ENCODE measurements around the gene SH3BP1. TPM values are rescaled to one million over a fixed set of nuclear protein-coding genes. Genes with fewer than 3 reads are reported as not detected.

SH3BP1 gene
- total and polyA plus RNA-seq, 2 of the 4 experiments (the other 2 are of a cell fraction): 8.8 to 33.3 TPM

- Histone ChIP-seq H3K79me1 (ENCODE audit: low read depth in 1 of 2, low read length in 2 of 2) (peaks cover 0 to 17% of the 10 kb centered on the region in 2 experiments; a peak in 2 of 4 replicates), H2BK120ac (ENCODE audit: low read depth, low read length) (no peak overlapping the region), H3K36me3 (ENCODE audit: control insufficient read depth, insufficient read depth, low read length) (peaks cover 65% of the 10 kb centered on the region), H3K56ac (ENCODE audit: extremely low read depth, insufficient read depth, low read length) (no peak overlapping the region), H2BK20ac (ENCODE audit: low read depth, low read length) (no peak overlapping the region), H4K91ac (ENCODE audit: insufficient read depth, low read depth, low read length) (no peak overlapping the region), H3K27ac (ENCODE audit: insufficient read depth, low read length) (no peak overlapping the region), H3K4me3 (ENCODE audit: insufficient read depth, low read depth, low read length) (no peak overlapping the region), H3K9me3 (ENCODE audit: control insufficient read depth, insufficient read depth, low read length) (no peaks in the 10 kb centered on the region), H2AK9ac (replicated peaks; ENCODE audit: low read depth, low read length, poor library complexity) (no peak overlapping the region), H4K5ac (ENCODE audit: low read depth, low read length) (no peak overlapping the region), H2AFZ (replicated peaks; ENCODE audit: low read length, poor library complexity) (no peak overlapping the region), H3K9me1 (ENCODE audit: insufficient read depth, low read length) (no peaks in the 10 kb centered on the region), H3K4me2 (ENCODE audit: low read depth, low read length) (no peak overlapping the region), H3K4me1 (ENCODE audit: control insufficient read depth, insufficient read depth, low read length) (peaks cover 4% of the 10 kb centered on the region), H2BK15ac (ENCODE audit: low read depth, low read length) (no peak overlapping the region), H3K23ac (ENCODE audit: low read depth, low read length) (no peak overlapping the region), H2BK5ac (ENCODE audit: low read depth, low read length, poor library complexity, severe bottlenecking) (no peak overlapping the region), H3K4ac (ENCODE audit: low read depth, low read length) (no peak overlapping the region), H3K14ac (replicated peaks; ENCODE audit: low read depth, low read length) (no peak overlapping the region), H3K18ac (ENCODE audit: low read depth, low read length) (no peak overlapping the region), H4K20me1 (ENCODE audit: insufficient read depth, low read length) (peaks cover 9% of the 10 kb centered on the region), H3K27me3 (ENCODE audit: control insufficient read depth, insufficient read depth, low read length) (no peaks in the 10 kb centered on the region), H2AK5ac (ENCODE audit: low read depth, low read length) (no peak overlapping the region), H4K8ac (ENCODE audit: low read depth in 2 of 2, low read length in 2 of 2) (no peak overlapping the region), H3K9ac (ENCODE audit: low read depth, low read length) (no peak overlapping the region)
- DNase-seq (no peak), ATAC-seq (ENCODE audit: low read depth) (no peak)
- intact Hi-C loops (cut with micrococcal nuclease) (no loop called here), in situ Hi-C loops (cut with MboI; ENCODE audit: low sequenced_read_pairs) (loop anchor here (5.0 kb wide), 1 partner anchor 35 kb away; no protein-coding TSS in a partner anchor), dilution Hi-C loops (cut with HindIII; ENCODE audit: low sequenced_read_pairs, unreplicated experiment) (no loop called here)
- no peak for TF ChIP-seq USF2 (IDR thresholded peaks at IDR 0.05; ENCODE audit: low read depth, low read length)
- no peak for TF ChIP-seq NFE2L2 (IDR thresholded peaks at IDR 0.05; ENCODE audit: low read depth, low read length)
- TF ChIP-seq SMC3 (IDR thresholded peaks at IDR 0.05; ENCODE audit: low read depth, low read length): no peak
- TF ChIP-seq FOS (IDR thresholded peaks at IDR 0.05; ENCODE audit: low read depth, low read length): no peak
- TF ChIP-seq ELK1 (IDR thresholded peaks at IDR 0.05; ENCODE audit: borderline replicate concordance, low read depth, low read length): no peak
- TF ChIP-seq MAFK (IDR thresholded peaks at IDR 0.05; ENCODE audit: low read depth, low read length): no peak
- TF ChIP-seq MAZ (IDR thresholded peaks at IDR 0.05; ENCODE audit: borderline replicate concordance, low read depth, low read length): no peak
- no peak for TF ChIP-seq RFX5 (IDR thresholded peaks at IDR 0.05; ENCODE audit: low read depth, low read length)
- no peak for TF ChIP-seq CHD1 (IDR thresholded peaks at IDR 0.05; ENCODE audit: low read depth, low read length)
- TF ChIP-seq BHLHE40 (IDR thresholded peaks at IDR 0.05; ENCODE audit: low read depth, low read length): no peak
- TF ChIP-seq POLR2A (IDR thresholded peaks at IDR 0.05; ENCODE audit: low read depth, low read length): no peak
- TF ChIP-seq MXI1 (IDR thresholded peaks at IDR 0.05; ENCODE audit: borderline replicate concordance, low read depth, low read length): no peak
- no peak for TF ChIP-seq RAD21 (IDR thresholded peaks at IDR 0.05; ENCODE audit: low read length)
- ChIA-PET POLR2A (ENCODE audit: unreplicated experiment) (no interaction called here), CTCF (interaction anchor here (0.7 kb wide), 1 partner anchor 39 kb away, joined by 3 read pairs; the partner anchor contains the start of gene GGA1)
- no TSS peak for BruUV-seq (replicated peaks)
- WGBS, 2 experiments (ENCODE audit: extremely low coverage in 2 of 2, insufficient read length in 1 of 2): 100% methylated on average over 2 of the region's 9 CpGs; no CpG with 5 or more reads in 1 of the 2 experiments
These were observed 7.8 kb downstream of the SH3BP1 start for GRCh38 chr22:37647317-37647716.

Measured in IMR-90 (cell line).